HG02610 (cell line): ENCODE data around the gene CYP4V2.
"Not testable (repeated sequence)": the region's sequence is repeated elsewhere in the genome, so short reads cannot be mapped to it uniquely, and the experiment has no call there.

Experiments used
- ATAC-seq: cut with Tn5 transposase; IDR thresholded peaks from one replicate; pipeline ENCODE4 v1.9.1; 2021; ENCODE audit warnings: mild to moderate bottlenecking, moderate library complexity; ENCODE audit not compliant: unreplicated experiment

CYP4V2 gene

DNA sequence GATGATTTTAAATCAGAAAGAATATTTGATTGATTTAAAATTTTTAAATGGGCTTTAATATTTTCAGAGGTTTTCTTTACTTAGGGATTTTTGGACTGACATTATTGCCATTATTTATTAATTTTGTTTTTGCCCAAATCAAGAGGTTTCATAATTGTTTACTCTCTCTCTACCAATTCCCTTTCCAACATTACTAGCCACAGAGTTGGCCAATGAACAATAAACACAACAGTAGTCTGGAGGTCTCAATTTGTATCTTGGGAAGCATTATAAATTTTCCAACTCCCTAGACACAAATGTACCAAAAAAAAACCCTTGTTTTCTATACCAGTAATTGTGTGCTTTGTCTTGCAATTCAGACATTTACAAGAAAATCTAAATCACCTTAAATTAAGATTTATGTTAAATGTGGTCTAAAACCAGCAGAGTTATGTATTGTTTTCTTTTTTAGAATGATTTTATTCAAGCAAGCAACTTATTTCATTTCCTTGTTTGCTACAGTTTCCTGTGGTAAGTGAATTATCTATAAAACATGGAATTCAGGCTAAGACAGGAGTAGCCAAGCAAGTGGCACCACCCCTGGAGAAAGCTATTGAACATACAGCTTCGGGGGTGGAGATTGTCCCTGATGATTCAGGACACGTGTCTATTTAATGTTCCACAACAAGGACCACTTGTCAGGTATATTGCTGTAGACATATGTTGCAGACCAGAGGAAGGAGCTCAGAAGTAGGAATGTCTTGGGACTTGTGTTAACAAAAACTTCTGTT lies 36.6 kb downstream of the CYP4V2 start:
- ATAC-seq, result no peak

DNA sequence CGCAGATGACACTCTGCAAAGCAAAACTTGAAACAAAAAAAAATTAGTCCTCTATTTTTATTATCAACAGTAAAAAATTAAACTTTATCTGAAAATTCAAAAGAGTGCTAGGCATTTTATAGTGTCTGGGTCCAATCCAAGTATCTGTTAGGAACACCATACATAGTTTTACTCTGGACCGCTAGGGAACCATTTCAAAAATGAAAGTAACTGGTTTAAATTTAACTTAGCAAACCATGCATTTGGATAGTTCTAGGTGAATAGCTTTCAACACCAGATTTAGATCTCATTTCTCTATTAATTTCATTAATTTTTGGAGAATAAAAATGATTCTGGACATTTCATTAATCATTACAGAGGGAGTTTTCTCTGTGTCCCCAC lies 37.1 kb downstream of the CYP4V2 start:
- ATAC-seq, result no peak

DNA sequence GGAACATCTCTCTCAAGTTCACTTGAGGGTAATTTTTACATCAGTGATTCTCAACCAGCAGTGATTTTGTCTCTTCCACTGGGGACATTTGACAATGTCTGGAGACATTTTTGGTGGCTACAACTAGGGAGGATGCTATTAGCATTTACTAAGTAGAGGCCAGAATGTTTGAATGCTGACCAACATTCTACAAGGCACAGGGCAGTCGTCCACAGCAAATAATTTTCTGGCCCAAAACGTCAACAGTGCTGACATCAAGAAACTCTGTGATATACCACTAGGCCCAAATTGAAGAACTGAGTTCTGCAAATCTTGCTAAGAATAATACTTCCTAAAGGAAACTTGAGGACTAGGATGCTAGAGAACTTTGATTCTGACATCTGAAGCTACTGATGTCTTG lies 43.0 kb downstream of the CYP4V2 start:
- ATAC-seq, result no peak

DNA sequence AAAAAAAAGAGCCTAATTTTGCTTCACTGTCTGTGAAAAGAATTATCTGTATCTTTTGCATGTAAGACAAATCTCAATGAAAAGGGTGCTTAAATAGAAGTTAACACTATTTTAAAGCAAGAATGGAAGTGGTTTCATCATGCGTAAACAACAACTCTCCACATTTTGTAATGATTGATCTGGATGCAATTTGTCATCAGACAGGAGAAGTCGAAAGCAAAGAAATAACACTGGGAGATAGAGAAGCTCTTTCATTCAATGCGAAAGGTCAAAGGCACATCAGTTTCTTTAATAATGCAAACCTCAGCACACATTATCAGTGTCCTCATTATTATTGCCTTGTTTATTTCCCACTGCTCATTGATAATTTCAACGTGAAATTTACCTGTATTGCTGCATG lies 44.8 kb downstream of the CYP4V2 start:
- no peak for ATAC-seq

DNA sequence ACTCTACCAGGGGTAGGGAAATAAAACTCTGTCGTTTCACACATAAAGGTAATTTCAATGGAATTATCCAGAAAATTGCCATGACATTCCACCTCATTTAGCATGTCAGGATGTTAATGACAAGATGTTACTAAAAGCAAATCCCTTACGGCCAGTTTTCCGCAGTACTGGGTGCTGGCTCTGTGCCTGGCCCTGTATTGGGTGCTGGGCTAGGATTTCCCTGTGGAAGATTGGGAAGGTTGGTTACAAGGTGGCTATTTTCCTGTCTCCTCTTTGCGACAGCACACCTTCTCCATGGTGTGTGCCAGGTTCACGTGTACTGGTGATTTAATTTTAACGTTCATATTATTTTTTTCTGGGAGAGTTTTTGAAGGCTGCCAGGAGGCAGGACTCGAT lies 49.1 kb downstream of the CYP4V2 start:
- no peak for ATAC-seq

DNA sequence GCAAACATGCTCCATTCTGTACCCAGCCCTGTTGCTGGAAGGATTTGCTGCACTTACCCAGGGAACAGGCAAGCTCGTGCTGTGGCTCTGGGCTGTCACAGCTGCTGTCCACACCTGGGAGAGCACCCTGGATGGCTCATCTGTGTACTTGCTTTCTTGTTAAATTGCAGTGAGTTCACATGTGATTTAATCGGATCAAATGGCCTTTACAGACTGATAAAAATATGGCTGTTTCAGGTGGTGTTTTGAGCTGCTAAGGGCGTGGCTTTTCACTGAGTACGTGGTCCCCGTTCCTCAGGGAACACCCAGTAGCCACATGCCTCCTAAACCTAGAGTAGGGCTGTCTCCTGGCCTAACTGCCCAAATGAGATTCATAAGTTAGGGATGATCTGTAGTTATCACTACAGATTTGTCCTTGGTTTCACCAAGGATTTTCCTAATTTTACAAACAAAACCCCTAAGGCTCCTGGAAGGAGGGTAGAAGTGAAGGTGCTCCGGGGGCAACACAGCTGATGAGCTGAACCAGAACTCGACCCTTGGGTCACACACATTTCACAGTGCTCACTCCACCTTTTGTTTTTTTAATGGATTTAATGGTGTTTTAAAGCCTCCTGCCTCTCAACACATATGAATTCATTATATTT lies 49.6 kb downstream of the CYP4V2 start:
- no peak for ATAC-seq

DNA sequence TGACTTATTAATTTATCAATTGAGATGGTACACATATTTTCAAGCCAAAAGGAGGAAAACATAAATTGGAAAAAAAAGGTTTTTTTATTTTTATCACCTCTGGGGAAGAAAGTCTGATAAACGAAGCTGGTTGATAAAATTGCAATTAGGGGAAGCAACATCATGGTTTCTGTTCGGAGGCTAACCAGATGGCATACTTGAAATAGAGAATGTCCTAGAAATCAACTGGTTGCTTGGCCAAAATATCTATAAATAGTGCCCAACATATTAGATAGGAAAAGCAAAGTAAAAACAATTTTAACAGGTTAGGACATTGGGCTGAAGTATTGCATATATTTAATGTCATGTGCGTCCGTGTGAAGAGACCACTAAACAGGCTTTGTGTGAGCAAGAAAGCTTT lies 50.2 kb downstream of the CYP4V2 start:
- no peak for ATAC-seq

DNA sequence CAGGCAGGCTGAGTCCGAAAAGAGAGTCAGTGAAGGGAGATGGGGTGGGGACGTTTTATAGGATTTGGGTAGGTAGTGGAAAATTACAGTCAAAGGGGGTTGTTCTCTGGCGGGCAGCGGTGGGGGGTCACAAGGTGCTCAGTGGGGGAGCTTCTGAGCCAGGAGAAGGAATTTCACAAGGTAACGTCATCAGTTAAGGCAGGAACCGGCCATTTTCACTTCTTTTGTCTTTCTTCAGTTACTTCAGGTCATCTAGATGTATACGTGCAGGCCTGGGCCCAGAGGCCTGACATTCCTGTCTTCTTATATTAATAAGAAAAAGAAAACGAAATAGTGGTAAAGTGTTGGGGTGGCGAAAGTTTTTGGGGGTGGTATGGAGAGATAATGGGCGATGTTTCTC lies 50.7 kb downstream of the CYP4V2 start:
- not testable (repeated sequence) for ATAC-seq

DNA sequence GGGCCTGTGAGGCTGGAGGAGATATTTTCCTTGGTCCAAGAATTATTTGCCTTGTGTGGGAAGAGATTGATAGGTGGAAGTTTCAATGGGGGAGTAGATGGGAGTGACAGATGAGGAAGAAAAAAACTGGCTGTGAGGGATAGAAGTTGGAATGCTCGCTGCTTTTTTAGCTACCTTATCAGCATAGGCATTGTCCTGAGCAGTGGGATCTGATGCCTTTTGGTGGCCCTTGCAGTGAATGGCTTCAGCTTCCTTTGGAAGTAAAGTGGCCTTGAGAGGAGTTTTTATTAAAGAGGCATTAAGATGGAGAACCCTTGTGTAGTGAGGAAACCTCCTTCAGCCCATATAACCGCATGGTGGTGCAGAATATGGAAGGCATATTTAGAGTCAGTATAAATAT lies 52.0 kb downstream of the CYP4V2 start:
- no peak for ATAC-seq

DNA sequence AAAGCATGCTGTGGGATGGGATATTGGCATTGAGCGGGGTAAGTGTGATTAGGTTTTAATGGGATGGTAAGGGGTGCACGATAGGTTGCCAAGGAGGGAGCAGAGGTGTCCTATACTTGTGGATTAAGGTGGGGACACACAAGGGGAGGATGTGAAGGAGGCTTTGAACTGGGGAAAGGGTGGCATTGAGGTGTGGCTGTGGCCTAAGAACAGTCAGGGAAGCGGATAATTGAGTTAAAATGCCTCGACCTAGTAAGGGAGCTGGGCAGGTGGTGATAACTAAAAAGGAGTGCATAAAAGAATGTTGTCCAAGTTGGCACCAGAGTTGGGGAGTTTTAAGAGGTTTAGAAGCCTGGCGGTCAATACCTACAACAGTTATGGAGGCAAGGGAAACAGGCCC lies 53.5 kb downstream of the CYP4V2 start:
- ATAC-seq, result no peak

DNA sequence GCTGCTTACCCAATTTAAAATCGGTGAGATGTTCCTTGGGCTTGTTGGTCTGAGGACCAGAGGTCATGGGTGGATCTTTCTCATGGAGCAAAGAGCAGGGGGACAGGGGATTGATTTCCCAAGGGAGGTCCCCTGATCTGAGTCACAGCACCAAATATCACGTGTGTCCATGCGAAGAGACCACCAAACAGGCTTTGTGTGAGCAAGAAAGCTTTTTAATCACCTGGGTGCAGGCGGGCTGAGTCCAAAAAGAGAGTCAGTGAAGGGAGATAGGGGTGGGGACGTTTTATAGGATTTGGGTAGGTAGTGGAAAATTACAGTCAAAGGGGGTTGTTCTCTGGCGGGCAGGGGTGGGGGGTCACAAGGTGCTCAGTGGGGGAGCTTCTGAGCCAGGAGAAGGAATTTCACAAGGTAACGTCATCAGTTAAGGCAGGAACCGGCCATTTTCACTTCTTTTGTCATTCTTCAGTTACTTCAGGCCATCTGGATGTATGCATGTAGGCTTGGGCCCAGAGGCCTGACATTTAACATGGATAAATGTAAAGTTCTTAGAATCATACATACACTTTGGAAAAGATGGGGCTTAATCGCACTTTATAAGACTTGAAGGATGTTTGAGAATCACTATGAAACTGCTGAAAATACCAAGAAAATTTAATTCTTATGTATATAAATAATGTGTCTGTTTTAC lies 55.8 kb downstream of the CYP4V2 start:
- not testable (repeated sequence) for ATAC-seq

DNA sequence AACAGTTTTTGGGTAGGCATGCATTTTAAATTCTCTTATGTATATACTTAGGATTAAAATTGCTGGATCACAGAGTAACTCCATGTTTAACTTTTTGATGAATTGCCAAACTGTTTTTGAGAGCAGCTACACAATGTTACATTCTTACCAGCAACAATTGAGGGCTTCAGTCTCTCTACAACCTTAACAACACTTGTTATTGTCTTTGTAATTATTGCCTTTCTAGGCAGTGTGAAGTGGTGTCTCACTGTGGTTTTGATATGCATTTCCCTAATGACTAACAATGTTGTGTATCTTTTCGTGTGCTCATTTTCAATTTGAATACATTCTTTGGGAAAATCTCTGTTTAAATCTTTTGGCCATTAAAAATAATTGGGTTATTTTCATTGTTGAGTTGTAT lies 57.3 kb downstream of the CYP4V2 start:
- ATAC-seq, result no peak

DNA sequence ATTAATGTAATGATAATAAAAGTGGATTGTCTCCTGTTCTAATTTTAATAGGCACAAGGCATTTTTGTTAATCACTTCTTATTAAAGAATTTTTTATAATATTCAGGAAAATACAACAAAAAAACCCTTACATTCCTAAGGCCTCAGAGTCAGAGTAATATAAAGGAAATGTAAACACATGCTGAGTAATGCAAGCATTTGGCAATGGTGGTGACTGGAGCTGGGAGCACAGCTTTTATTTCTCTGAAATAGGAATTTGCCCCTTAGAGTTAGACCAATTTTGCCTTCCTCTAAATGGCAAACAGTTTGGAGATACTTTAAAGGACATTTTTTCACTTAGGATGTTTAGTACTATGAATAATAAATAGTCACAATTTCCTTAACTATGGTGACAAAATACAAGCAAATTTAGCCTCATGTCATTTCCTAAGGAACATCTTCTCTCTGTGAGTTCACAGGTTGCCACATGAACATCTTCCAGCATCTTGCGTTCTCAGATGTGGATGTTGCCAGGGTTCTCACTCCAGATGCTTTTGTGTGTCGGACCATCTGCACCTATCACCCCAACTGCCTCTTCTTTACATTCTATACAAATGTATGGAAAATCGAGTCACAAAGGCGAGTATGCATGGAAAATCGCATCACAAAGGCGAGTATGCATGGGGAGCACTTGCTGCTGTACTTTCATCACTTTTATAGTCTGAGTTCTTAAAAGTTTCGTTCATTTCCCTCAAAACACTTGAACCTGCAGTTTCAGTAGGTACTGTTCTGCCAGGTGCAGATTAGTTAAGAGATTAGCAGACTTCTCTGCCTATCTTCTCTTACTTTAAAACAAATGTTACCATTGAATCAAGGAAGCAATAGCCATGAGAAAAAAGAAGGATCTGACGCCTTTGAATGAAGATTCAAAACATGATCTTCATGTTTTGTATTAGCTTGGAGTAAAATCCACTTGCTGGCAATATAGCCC lies 58.7 kb downstream of the CYP4V2 start:
- no peak for ATAC-seq

DNA sequence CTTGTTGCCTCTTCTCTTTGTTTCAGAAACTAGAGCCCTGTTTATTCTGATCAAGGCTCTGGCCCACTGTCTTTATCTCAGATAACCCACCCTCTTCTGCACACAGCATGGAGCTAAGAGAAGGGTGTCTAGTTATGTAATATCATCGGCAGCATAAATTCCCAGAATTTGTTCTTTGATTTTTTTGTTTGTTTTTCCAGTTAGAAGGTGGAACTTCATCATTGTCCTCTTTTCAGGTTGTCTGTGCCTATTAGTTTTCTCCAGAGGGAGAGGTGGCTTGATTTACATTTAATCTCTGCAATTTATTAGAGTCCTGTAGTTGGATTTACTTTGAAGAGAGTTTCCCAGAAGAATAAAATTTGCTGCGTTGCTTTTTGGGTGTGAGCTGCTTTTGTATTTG lies 59.4 kb downstream of the CYP4V2 start:
- ATAC-seq, result no peak

DNA sequence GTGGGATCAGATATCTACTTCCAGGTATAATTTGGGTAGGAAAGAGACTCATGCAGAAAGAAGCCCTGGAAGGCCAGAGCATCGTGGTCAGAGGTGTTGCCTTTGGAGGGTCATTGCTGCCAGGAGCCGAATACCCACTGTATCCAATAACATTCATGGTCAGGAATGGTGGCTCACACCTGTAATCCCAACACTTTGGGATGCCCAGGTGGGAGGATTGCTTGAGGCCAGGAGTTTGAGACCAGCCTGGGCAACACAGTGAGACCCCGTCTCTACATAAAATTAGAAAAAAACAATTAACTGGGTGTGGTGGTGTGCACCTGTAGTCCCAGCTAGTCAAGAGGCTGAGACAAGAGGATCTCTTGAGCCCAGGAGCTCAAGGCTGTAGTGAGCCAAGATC lies 63.8 kb downstream of the CYP4V2 start:
- ATAC-seq, result no peak

DNA sequence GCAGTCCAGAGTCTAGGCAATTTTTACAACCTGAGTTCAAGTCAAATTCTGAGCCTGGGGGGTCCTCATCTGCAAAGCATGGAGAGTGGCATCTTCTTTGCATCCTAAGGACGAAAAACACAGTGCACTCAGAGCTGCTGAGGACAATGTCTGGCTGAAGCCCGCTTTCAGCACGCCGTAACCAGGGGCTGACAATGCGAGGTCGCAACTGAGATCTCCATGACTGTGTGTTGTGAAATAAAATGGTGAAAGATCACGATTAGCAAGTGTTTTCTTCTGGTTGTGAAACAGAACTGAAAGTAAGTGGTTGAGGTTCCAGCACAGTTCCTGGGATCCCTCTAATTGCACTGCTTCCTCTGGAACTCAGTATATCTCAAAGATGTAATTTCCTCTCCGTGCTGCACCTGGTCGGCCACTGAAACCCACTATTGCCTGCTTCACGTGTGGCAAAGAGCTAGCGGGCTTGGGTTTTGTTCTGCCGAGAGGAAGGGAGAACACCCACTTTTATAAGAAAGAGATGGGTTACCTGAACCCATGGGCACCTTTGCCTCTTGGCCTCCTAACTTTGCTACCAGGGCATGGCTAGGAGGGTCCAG lies 66.9 kb downstream of the CYP4V2 start:
- ATAC-seq, result no peak

DNA sequence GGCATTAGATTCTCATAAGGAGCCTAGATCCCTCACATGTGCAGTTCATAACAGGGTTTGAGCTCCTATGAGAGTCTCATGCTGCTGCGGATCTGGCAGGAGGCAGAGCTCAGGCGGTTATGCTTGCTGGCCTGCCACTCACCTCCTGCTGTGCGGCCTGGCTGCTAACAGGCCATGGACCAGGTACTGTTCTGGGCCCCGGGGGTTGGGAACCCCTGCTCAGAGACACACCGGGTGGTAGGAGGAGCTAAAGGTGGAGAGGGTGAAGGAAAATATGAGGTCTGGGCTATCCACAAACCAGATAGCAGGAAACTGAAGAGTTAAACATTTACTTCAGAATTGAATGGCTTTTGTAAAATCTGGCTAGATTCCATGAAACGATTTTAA lies 68.7 kb downstream of the CYP4V2 start:
- no peak for ATAC-seq
